Measurements from ENCODE around the gene DNAJC25.

DNA sequence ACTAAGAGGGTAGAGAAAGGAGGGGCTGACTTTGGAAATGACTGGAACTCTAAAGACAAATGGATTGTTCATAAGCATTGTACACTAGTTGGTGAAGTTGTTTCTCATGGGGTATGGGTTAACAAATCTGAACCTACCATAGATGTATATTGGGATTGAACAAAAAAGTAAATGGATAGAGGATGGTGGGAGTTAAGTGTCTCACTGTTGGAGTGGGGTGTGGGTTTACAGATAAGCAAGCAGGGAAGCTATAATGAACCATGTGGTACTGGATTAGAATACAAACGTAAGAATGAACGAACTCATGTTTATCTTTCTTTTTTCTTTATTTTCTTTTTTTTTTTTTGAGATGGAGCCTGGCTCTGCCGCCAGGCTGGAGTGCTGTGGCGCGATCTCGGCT is 48.1 kb downstream of the DNAJC25 start:
- TF ChIP-seq, protein P1, sequence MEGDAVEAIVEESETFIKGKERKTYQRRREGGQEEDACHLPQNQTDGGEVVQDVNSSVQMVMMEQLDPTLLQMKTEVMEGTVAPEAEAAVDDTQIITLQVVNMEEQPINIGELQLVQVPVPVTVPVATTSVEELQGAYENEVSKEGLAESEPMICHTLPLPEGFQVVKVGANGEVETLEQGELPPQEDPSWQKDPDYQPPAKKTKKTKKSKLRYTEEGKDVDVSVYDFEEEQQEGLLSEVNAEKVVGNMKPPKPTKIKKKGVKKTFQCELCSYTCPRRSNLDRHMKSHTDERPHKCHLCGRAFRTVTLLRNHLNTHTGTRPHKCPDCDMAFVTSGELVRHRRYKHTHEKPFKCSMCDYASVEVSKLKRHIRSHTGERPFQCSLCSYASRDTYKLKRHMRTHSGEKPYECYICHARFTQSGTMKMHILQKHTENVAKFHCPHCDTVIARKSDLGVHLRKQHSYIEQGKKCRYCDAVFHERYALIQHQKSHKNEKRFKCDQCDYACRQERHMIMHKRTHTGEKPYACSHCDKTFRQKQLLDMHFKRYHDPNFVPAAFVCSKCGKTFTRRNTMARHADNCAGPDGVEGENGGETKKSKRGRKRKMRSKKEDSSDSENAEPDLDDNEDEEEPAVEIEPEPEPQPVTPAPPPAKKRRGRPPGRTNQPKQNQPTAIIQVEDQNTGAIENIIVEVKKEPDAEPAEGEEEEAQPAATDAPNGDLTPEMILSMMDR (IDR thresholded peaks at IDR 0.05; ENCODE audit: low read depth, low read length), result no peak
- TF ChIP-seq EZH2phosphoT487 (IDR thresholded peaks at IDR 0.05; ENCODE audit: low read depth), result no peak
